HG03196 (cell line): ENCODE results near the gene SDC4.

Experiments
- ATAC-seq: cut with Tn5 transposase; IDR thresholded peaks from one replicate; pipeline ENCODE4 v1.9.1; 2021; ENCODE audit not compliant: unreplicated experiment

The SDC4 gene

DNA sequence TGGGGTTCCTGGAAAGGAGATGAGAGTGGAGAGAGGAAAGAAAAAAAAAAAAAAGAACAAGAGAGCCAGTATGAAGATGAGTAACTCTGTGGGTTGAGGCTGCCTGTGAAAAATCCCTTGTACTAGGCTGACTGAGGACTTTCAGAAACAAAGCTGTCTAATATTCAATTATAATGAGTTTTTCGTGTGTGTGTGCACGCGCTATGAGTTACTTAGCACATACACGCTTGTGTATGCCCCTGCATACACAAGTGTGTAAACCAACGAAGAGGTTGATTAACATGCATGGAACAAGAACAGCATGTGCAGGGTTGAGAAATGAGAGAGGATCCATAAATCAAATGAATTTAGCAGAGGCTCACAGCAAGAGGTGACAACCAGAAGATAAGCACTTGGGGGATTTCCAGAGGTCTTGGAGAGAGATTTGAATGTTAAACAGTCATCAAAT, 46.4 kb downstream of the SDC4 start:
- ATAC-seq = no peak

DNA sequence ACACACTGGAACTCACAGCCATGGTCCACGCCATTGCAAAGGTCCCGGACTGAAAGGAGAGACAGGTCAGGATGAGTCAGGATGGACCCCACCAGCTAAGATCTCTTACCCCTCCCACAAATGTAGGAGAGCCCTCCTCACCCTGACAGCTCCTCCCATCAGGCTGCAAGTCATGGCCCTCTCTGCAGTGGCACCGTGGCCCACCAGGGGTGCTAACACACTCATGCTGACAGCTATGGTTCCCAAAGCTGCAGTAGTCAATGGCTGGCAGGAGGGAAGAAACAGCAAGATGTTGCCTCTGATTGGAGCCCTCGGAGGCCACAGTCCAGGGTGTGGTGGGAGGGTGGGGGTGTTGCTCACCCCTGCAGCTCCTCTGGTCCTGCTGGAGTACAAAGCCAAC, 47.3 kb downstream of the SDC4 start:
- ATAC-seq = no peak

DNA sequence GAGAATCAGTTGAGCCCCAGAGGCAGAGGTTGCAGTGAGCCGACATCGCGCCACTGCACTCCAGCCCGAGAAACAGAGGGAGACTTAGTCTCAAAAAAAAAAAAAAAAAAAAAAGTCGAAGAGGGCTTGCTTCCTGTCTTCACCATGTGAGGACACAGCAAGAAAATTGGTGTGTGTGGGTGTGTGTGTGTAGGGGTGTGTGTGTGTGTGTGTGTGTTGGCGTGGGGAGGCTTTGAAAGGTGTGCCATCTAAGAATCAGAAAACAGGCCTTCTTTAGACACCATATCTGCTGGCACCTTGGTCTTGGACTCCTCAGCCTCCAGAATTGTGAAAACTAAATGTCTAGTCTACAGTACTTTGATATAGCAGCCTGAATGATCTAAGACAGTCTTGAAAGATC, 48.4 kb downstream of the SDC4 start:
- no peak for ATAC-seq

DNA sequence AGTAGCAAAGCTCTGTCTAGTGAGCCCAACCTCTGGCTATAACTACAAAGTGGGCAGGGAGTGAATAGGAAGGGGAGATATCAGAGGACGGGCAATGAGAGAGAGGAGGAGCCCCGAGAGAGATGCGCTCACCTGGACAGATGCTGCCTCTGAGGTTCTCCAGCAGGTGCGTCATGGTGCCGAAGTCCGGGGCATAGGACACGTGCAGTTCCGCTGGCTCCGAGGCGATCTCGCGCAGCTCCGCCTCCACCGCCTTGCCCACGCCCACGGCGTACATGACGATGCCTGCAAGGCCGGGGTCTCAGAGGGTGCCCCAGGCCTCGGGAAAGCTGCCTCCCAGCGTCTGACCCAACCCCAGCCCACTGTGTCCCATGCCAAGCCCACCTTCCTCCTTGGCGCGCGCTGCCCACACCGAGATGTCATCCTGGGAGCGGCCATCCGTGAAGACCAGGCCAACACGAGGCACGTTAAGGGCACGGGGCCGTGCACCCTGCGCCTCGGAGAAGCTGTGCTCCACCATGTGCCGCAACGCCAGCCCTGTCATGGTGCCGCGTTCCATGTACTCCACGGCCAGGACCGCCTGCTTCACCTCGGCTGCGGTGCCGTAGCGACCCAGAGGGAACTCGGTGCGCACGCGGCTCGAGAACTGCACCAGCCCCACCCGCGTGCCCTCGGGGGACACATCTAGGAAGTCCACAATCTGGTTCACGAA, 50.3 kb downstream of the SDC4 start:
- ATAC-seq = no peak

DNA sequence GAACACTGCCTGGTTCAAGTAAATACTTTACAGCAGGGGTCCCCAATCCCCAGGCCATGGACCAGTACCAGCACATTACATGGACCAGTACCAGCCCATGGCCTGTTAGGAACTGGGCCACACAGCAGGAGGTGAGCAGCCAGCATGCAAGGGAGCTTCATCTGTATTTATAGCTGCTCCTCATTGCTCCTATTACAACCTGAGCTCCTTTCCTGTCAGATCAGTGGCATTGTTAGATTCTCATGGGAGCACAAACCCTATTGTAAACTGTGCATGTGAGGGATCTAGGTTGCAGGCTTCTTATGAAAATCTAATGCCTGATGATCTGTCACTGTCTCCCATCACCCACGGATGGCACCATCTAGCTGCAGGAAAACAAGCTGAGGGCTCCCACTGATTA, 53.6 kb downstream of the SDC4 start:
- ATAC-seq = no peak

DNA sequence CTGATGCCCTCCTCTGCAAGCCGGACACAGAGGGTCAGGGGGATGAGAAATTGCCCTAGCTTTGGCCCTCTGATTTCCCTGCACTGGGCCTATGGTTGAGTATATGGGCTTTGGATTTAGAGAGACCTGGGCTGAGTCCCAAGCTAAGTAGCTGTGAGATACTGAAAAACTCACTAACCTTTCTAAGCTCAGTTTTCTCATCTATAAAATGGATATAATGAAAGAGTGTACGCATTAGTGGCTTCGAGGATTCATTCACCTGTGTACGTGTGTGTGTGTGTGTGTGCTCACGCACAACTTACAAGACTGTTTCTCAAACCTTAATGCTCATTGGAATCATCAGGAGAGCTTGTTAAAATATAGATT, 54.2 kb downstream of the SDC4 start:
- no peak for ATAC-seq

DNA sequence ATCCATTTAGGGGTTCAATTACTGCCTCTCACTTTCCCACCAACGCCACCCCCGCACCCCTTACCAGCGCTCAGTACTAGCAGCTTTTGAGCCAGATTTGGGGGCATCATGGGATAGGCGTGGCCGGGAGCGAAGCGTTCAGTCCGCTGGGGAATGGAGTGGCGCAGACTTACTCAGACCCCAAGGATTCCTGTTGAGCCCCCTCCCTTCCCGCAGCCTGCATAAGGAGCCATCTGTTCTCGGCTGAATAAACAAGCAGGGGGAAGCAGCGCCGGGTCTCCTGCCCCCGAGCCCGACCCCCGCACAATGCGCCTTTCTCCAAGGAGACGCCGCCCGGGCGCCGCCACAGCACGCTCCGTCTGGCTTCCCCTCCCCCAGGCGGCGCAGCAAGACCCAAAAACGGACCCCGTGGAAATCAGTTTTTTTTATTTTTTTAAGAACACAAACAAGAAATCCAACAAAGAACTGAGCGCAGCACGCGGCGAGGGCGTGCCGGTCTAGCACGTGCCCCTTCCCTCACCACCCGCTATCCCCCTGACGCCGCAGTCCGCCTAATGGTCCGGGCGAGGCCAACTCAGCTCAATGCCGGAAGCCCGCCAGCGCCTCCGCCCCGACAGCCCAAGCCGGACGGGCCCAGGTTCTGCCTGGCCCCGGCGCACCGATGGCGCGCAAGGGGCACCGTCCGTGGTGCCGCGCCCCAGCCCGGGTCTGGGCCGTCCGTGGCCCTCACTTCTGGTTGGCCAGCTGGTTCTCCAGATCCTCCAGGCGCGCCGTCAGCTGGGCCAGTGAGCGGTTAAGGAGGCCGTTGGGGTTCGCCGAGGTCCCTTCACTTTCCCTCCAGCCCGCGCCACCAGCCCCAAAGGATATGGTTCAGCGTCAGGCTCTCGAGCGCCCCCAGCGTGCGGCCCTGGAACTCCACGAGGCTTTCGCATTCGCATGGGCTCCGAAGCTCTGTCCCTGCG, 54.9 kb downstream of the SDC4 start:
- no peak for ATAC-seq

DNA sequence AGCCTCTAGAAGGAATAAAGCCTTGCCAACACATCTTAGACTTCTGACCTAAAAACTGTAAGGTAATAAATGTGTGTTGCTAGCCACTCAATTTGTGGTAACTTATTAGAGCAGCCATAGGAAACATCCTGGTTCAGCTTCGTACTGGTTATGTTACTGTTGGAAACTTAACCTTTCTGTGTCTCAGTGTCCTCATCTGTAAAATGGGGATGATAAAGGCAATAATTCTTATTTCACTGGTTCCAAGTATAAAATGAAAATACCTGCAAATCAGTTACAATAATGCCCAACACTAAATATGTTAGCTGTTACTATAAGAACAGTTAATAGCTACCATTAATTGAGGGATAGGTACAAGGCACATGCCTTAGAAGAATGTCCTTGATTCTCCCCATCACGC, 55.9 kb downstream of the SDC4 start:
- no peak for ATAC-seq

DNA sequence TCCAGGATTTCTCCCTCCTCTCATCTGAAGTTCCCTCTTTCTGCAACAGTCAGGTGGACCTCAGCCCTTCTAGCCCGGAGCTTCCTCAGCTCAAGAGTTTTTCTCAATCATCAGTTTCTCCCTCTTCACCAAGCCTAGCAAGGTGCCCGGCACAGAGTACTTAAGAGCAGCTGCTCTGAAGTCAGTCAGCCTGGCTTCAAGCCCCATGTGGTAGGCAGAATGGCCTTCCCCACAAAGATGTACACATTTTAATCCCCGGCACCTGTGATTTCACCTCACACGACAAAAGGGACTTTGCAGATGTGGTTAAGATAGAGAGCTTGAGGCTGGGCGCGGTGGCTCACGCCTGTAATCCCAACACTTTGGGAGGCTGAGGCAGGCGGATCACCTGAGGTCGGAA, 56.7 kb downstream of the SDC4 start:
- ATAC-seq = no peak

DNA sequence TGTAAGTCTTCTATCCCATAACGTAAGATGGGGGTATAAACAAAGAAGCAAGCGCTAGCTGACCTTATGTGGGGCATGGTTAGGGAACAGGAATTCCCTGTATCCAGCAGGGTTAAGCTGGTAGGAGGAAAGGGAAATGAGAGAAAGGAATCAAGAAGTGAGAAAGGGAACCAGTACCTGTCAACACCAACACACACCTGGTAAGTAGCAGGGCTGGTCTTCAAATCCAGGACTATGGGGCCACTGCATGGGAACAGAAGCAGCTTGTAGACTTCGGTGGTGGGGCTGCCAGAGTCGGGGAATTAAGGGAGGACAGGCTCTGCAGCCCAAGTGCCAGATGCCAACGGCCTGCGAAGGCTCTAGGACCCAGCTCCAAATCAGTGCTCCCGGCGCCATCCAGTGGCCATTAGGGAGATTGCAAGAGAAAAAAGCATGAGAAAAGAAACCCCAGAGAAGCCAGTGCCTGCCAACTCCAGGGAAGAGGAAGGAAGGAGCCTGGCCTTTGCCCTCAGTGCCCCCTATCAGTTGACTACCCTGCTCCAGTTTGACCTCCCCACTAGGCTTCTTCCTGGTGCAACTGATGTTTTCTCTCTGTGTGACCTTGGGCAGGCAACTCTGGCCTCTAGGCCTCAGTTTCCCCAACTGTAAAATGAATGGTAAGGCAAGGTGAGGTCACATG, 57.4 kb downstream of the SDC4 start:
- no peak for ATAC-seq

DNA sequence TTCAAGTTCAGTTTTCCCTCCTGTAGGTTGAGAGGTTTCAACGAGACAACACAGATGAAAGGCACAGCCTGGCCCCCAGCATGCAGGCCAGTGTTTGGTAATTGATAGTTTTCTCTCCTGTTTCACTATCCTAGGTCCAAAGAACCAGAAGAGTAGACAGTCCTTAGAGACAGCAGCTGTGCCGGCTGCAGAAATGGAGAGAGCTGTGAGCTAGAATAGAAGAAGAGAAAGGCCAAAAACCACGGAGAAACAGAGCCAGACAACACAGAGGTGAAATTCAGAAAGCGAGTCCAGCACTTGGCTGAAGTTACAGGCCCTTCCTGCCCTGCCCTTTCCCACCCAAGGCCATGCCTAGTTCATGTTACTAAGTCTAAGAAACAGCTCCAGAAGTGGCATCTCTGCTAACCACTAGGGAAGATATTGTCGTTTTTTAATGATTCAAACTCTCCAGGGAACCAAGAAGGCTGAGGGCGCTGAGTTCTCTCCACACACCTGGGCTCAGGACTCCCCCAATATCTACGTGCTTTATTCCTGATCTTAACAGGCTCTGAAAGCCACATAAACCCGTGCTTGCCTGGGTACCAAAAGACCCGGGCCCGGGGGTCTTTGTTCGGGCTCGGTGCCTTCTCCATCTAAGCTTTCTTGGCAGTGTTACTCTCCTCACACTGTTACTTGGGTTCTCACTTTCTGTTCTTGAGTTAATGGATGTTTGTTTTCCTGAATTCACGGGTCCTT, 58.1 kb downstream of the SDC4 start:
- ATAC-seq = no peak

DNA sequence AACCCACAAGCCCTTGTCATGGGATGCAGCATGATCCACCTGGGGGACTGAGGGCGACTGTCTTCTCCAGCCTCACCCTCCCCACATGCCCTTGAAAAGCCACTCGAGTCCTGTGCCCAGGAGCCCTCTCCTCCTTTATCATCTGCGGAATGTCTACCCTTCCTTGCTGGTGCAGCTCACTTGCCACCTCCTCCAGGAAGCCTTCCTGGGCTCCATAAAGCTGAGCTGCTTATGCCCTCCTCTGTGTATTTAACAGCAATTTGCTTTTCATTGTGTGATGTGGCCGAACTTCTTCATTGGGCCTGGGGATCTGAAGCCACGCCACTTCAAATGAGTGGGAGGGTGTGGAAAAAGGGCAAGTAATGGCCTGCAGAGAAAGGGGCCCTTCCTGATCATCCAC, 59.4 kb downstream of the SDC4 start:
- ATAC-seq = no peak

DNA sequence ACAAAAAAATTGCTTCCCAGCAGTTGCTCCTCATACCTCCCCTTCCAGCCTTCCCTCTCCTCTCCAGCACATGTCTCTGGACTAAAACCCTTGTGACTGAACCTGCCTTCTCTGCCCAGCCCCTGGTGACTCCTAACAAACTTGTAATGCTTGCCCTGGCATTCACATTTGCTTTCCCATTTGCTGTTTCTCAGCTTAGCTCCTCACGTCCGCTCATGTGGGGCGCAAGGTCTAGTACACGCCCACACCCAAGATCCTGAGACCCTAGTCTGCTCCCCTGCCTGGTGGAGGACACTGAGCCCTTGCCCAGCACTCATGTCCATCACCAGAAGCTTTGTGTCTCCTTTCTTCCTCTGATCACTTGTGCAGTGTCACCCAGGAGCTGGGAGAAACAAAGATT, 59.8 kb downstream of the SDC4 start:
- no peak for ATAC-seq

DNA sequence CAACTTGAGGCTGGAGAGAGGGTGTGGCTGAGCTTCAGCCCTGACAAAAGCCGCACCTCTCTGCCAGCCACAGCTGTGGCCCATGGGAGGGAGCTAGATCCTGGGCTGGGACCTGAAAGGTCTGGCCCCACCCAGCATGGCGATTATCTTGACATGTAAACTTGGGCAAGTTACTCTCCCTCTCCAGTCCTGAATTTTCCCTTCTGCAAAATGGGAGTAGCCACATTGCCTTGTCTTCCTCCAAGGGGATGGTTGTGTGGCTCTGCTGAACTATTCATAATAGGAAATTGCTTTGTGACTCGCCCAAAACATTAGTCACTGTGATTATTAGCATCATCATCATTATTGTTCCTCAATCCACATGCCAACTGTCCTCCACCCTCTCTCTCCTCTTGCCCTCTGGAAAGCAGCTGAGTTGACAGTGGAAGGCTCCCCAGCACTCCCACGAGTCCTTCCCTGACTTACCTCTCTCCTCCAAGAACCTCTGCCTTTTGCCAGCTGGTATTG, 64.6 kb downstream of the SDC4 start:
- no peak for ATAC-seq

DNA sequence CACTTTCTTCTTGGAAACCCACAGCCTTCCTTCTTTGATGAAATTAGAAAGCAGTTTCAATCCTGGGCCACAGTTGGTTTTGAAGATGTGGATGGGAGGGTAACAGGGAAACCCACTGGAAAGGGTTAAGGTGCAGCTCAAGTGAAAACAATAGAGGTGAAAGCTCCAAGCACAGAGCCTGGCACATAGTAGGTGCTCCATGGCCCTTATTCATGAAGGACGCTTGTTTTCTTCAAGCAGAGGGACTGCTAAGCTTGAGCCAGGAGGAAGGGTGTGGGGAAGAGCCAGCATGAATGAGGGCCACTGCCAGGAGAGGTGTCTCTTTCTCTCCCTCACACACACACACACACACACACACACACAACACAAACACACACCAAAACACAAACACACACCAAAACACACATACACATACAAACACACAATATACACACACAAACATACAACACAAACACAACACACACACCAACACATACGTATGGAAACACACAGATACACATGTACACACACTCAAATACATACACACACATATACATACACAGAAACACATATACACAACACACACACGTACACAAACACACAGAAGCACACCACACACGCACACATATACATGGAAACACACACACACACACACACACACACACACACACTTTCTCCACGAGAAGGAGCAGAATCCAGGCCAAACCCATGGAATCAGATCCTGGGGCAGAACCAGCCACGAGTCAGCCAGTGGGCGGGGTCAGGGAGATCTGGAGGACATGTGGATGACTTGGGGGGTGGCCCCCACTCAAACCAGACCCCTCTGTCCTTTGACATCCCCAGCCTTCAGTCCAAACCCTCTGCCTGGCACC, 65.3 kb downstream of the SDC4 start:
- no peak for ATAC-seq

DNA sequence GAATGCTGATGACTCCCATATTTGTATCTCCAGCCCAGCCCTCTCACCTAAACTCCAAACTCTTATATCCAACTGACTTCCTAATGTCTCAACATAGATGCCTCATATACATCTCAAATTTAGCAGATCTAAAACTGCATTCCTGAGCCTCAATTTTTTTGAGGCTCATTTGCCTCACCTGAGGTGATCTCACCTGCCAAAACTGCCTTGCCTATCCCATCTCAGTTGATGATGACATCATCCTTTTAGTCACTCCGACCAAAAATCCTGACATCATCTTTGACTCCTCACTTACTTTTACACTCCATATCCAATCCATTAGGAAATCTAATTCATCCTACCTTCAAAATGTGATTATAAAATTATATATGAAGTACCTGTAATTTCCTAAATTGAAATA, 68.2 kb downstream of the SDC4 start:
- no peak for ATAC-seq

DNA sequence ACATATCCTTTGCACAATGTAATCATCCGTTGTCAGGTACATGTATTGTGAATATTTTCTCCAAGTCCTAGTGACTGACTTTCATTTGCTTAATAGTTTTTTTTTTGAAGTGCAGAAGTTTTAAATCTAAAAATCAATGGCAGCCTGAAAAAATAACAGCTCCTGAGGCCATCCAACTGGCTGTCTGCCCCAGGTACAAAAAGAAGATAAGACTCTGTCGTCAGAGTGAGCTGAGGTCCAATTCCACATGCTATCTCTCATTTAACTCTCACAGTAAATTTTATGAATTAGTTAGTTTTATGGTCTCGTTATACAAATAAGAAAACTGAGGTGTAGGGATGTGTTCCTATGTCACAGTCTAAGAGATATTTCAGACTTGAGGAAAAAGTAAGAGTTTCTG, 72.9 kb downstream of the SDC4 start:
- no peak for ATAC-seq
